Activated T-cell treated with anti-CD3 and anti-CD28 coated beads, Interleukin-2, amount 50 U/mL, for 4 hours (primary cell): ENCODE data around the gene FAM234A. TPM values are rescaled to one million over a fixed set of nuclear protein-coding genes. Genes with fewer than 3 reads are reported as not detected.
"Not testable (repeated sequence)": the region's sequence is repeated elsewhere in the genome, so short reads cannot be mapped to it uniquely, and the experiment has no call there.

Experiments
- ATAC-seq, 2 donors: fragments of 200-7000 bp; cut with Tn5 transposase; one replicate each; pipeline ENCODE4 v1.10.0; 2021
- DNase-seq: peaks from one replicate; pipeline ENCODE4 v3.0.0-alpha.2; 2020
- H3K27me3 Mint-ChIP-seq: one replicate; pipeline ENCODE4 v1.8.0; 2021; ENCODE audit warnings: low read depth, mixed read lengths
- H3K36me3 Mint-ChIP-seq: one replicate; pipeline ENCODE4 v1.8.0; 2022; ENCODE audit warnings: mixed read lengths; ENCODE audit not compliant: insufficient read depth
- H3K4me1 Mint-ChIP-seq: one replicate; pipeline ENCODE4 v1.8.0; 2021; ENCODE audit warnings: low read depth, mixed read lengths
- H3K4me3 Mint-ChIP-seq: one replicate; pipeline ENCODE4 v1.8.0; 2021; ENCODE audit warnings: mild to moderate bottlenecking, moderate library complexity, mixed read lengths
- H3K9me3 Mint-ChIP-seq: one replicate; pipeline ENCODE4 v1.8.0; 2021; ENCODE audit warnings: mixed read lengths
- total RNA-seq, 3 donors: library from RNA; stranded (reverse); gene quantifications; one replicate each; pipeline ENCODE4 v1.2.1, GENCODE V29; 2021

FAM234A gene
- total RNA-seq, 3 donors from 2014 or later, result 14.5 to 19.3 (median 17.3) TPM

DNA sequence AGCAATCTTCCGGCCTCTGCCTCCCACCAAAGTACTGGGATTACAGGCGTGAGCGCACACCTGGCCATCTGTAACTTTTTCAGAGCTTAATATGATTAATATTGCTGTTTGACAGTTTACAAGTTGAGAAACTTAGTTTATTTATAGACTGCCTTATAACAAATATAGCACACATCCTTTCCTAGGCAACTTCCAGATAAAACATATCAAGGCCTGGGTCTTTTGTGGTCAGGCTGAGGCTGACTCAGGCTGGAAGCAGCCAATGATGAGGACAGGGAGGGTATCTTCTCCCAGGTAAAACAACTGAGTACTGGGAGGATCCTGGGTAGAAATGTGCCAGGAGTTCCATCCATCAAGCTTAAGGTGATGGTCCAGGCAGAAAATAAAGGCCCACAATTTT lies 21.6 kb upstream of the FAM234A start:
- DNase-seq (no peak), ATAC-seq (no peak)
- no peaks in the 10 kb centered on the region for H3K27me3 Mint-ChIP-seq
- H3K4me3 Mint-ChIP-seq, result no peak overlapping the region
- H3K4me1 Mint-ChIP-seq, result no peaks in the 10 kb centered on the region
- H3K36me3 Mint-ChIP-seq, result peaks cover 21% of the 10 kb centered on the region
- H3K9me3 Mint-ChIP-seq, result no peaks in the 10 kb centered on the region

DNA sequence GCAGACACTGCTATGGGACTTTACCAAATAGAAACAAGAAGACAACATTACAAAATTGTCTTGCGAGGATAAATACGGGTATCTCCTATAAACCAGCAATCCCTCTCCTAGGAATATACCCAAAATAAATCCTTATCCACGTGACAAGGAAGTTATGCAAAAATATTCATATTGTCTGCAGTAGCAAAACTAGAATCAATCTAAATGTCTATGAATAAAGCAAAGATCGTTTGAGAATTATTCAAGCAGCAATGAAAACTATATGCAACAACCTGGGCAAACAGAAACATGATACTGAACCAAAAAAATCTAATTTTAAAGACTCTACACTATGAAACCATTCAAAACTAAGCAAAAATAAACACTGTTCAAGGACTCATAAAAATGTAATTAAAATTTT lies 14.6 kb upstream of the FAM234A start:
- ATAC-seq, result no peak
- H3K36me3 Mint-ChIP-seq, result peaks cover 20% of the 10 kb centered on the region
- H3K4me1 Mint-ChIP-seq, result peaks cover 7% of the 10 kb centered on the region

DNA sequence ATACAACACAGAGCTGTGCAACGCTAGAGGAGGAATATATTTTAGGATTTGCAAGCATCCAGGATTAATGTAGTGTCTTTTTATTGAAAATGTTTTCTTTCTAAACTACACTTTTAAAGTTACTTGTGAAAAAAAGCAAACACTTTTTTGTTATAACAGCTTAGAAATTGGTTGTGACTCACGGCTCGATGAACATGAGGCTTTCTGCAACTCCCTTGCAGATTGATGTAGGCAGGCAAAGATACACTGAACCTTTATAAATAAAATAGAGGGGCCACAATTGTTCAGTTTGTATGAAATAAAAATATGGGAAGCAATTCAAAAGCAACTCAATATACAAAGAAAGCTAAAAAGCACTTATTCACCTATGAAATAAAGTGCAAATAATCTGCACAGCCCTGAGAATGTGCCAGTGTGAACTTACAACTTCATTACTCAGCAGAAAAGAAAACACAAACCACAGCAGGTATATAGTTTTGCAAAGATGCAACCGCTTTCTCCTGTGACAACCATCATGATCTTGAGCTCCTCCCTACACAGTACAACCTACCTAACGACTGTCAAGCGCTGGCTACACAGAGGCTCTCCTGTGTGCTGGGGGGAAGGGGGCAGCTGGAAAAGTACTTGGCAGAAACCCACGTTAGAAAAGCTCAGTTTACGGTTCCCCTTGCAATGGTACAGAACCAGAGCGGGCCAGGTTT lies 6.3 kb upstream of the FAM234A start:
- H3K27me3 Mint-ChIP-seq, result no peaks in the 10 kb centered on the region
- DNase-seq (no peak), ATAC-seq (peak; percentile 28 to 29)
- peaks cover 20% of the 10 kb centered on the region for H3K36me3 Mint-ChIP-seq
- peak overlapping the region; percentile 93 for H3K4me3 Mint-ChIP-seq
- H3K4me1 Mint-ChIP-seq, result peaks cover 28% of the 10 kb centered on the region
- no peaks in the 10 kb centered on the region for H3K9me3 Mint-ChIP-seq

More for the DNA sequence above, 14.6 kb upstream of the FAM234A start:
- H3K9me3 Mint-ChIP-seq, result no peaks in the 10 kb centered on the region
- no peaks in the 10 kb centered on the region for H3K27me3 Mint-ChIP-seq
- H3K4me3 Mint-ChIP-seq, result no peak overlapping the region
- no peak for DNase-seq

DNA sequence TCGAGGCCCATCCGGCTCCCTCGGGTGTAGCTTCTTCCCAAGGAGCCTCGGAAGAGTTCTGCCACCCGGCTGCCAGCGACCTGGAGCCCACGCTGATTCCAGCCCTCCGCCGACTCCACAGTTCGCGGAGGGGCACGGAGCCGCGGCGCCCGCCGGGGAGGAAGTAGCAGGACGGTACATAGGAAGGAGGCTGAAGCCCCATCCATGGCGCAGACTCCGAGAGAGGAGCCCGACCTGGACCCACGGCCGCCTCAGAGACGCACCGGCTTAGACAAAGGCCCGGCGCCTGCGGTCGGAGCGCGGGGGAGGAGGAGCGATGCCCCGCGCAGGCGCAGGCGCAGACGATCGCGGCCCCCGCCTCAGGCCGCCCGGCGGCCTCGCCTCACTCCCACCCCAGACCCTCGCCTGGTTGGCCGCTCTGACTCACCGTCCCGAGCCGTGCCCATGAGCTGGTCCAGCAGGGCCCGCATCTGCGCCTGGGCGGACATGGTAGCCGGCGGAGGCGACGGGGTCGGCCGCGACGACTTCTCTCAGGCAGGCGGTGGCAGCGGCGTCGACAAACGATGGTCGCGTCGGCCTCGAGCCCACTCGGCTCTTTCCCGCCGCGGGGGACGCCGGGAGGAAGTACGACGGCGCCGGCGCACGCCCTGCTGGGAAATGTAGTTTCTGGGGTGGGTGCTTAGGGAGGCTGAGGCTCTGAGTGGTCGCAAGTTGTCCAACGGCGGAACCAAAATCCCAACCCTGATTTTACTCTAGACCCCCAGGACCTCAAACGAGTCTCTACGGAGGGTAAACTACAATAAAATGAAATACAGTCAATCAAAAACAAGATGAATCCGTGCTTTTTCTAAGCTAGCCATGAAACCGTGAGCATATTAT lies 5.5 kb upstream of the FAM234A start, which contains the start of gene LUC7L:
Gene LUC7L, minus strand, starts transcription at position 598 of the 879 bp plus-strand sequence. Its CDS starts 110 bp downstream, at position 488.
- H3K4me3 Mint-ChIP-seq, result peak within 1 kb of the TSS; percentile 93
- H3K36me3 Mint-ChIP-seq, result peaks cover 18% of the 10 kb centered on the region
- DNase-seq (peak; percentile 80), ATAC-seq (peak; percentile 94)
- peaks cover 28% of the 10 kb centered on the region for H3K4me1 Mint-ChIP-seq
- no peaks in the 10 kb centered on the region for H3K9me3 Mint-ChIP-seq
- H3K27me3 Mint-ChIP-seq, result no peaks in the 10 kb centered on the region

DNA sequence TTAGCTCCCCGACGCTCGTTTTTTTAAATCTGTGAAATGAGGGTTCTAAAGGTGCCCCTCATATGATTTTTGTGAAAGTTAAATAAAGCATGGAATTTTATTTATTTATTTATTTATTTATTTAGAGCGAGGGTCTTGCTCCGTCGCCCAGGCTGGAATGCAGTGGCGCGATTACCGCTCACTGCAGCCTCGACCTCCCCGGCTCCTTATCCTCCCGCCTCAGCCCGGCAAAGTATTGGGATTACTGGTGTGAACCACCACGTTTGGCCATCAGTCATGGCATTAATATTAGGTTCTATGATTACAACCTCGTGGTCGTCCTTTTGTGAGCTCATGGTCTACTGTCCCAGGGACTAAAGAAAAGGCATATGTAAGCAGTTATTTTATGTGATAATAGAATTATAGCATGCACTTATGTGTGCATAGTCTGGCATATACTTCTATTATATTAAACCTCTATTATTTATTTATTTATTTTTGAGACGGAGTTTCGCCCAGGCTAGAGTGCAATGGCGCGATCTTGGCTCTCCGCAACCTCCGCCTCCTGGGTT lies 4.8 kb upstream of the FAM234A start:
- H3K27me3 Mint-ChIP-seq, result no peaks in the 10 kb centered on the region
- peak overlapping the region; percentile 71 for H3K4me3 Mint-ChIP-seq
- peaks cover 18% of the 10 kb centered on the region for H3K36me3 Mint-ChIP-seq
- no peak for ATAC-seq
- DNase-seq, result no peak
- H3K4me1 Mint-ChIP-seq, result peaks cover 29% of the 10 kb centered on the region
- H3K9me3 Mint-ChIP-seq, result no peaks in the 10 kb centered on the region

DNA sequence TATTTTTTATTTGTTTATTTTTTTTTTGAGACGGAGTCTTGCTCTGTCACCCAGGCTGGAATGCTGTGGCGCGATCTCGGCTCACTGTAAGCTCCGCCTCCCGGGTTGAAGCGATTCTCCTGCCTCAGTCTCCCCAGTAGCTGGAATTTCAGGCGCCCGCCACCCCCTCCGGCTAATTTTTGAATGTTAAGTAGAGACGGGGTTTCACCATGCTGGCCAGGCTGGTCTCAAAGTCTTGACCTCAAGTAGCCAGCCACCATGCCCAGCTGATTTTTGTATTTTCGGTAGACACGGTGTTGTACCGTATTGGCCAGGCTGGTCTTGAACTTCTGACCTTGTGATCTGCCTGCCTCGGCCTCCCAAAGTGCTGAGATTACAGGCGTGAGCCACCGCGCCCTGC lies 4.3 kb upstream of the FAM234A start:
- peaks cover 18% of the 10 kb centered on the region for H3K36me3 Mint-ChIP-seq
- DNase-seq, H3K27me3 Mint-ChIP-seq, ATAC-seq, H3K9me3 Mint-ChIP-seq, H3K4me3 Mint-ChIP-seq: not testable (repeated sequence)
- peaks cover 33% of the 10 kb centered on the region for H3K4me1 Mint-ChIP-seq

DNA sequence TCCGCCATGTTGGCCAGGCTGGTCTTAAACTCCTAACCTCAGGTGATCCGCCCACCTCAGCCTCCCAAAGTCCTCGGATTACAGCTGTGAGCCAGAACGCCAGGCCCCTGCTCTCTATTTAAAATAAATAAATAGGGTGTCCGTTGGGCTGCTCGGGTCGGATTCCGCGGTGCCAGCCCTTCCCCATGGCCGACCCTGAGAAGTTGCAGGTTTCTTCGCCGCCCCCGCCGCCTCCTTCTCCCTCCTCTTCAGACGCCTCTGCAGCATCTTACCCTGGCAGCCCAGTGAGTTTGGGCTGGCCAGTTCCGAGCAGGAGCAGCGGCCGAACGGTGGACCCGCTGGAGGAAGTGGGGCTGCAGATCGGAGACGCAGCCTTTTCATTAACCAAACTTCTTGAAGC lies 3.7 kb upstream of the FAM234A start:
- Mint-ChIP-seq H3K4me3 (no peak overlapping the region), H3K9me3 (no peaks in the 10 kb centered on the region), H3K36me3 (peaks cover 15% of the 10 kb centered on the region), H3K4me1 (peaks cover 35% of the 10 kb centered on the region), H3K27me3 (no peaks in the 10 kb centered on the region)
- no peak for ATAC-seq
- no peak for DNase-seq

DNA sequence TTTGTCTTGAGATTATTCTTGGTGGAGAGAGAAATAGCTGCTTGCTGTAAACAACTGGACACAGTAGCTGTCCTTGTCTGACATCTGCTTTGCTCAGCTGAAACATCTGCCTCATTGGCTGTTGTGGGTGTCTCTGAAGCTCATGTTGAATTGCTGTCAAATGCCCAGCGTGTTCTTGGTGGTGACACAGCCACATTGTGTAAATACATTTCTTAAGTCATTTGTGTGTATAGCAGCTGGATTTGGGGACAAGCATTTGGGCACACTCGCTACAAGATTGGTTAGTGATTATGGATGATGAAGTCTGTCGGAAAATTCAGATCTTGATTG lies 5.3 kb downstream of the FAM234A start:
- no peak overlapping the region for H3K4me3 Mint-ChIP-seq
- ATAC-seq (no peak), DNase-seq (no peak)
- peaks cover 19% of the 10 kb centered on the region for H3K4me1 Mint-ChIP-seq
- H3K9me3 Mint-ChIP-seq, result no peaks in the 10 kb centered on the region
- no peaks in the 10 kb centered on the region for H3K36me3 Mint-ChIP-seq
- H3K27me3 Mint-ChIP-seq, result no peaks in the 10 kb centered on the region

DNA sequence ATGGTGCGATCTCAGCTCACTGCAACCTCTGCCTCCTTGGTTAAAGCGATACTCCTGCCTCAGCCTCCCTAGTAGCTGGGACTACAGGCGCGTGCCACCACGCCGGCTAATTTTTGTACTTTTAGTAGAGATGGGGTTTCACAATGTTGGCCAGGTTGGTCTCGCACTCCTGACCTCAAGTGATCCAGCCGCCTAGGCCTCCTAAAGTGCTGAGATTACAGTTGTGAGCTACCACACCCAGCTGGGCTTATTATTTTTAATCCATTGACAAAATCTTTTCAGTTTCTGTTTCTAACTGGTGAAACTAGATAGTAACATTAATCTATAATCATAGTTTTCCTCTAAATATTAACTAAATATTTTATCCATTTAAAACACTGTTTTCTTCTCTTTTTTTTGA lies 5.9 kb downstream of the FAM234A start:
- H3K9me3 Mint-ChIP-seq, result no peaks in the 10 kb centered on the region
- H3K4me1 Mint-ChIP-seq, result peaks cover 13% of the 10 kb centered on the region
- ATAC-seq, result no peak
- no peak overlapping the region for H3K4me3 Mint-ChIP-seq
- no peaks in the 10 kb centered on the region for H3K27me3 Mint-ChIP-seq
- H3K36me3 Mint-ChIP-seq, result peaks cover 2% of the 10 kb centered on the region
- no peak for DNase-seq

DNA sequence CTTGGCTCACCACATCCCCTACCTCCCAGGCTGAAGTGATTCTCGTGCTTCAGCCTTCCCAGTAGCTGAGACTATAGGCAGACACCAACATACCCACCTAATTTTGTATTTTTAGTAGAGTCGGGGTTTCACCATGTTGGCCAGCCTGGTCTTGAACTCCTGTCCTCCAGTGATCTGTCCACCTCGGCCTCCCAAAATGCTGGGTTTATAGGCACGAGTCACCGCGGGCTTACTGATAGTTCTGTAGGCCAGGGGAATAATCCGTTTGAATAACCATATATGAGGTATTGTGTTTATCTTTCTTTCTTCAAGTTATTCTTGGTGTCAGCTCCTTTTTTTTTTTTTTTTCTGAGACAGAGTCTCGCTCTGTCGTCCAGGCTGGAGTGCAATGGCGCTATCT lies 7.7 kb downstream of the FAM234A start:
- ATAC-seq (no peak), DNase-seq (no peak)
- peaks cover 10% of the 10 kb centered on the region for H3K4me1 Mint-ChIP-seq
- H3K9me3 Mint-ChIP-seq, result no peaks in the 10 kb centered on the region
- H3K27me3 Mint-ChIP-seq, result no peaks in the 10 kb centered on the region
- H3K36me3 Mint-ChIP-seq, result peaks cover 2% of the 10 kb centered on the region
- H3K4me3 Mint-ChIP-seq, result no peak overlapping the region

DNA sequence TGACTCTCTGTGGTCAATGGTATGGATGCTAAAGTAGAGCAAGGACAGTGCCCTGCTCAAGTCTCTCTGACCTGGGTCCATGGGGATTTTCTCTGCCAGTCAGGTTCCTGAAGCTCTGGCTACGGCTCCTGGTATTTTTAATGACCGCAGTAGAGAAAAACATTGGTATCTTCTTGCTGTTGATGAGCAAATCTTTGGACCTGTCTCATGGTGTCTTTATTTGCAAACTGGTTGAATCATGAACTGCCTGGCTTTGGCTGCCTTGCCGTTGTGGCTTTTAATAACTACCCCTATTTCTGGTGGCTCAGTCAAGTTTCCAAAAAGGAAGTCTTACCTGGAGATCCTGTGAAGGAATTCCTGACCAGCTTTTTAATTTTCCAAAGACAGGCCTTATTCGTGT lies 8.7 kb downstream of the FAM234A start:
- Mint-ChIP-seq H3K4me3 (no peak overlapping the region), H3K9me3 (no peaks in the 10 kb centered on the region), H3K27me3 (no peaks in the 10 kb centered on the region), H3K36me3 (peaks cover 2% of the 10 kb centered on the region), H3K4me1 (peaks cover 9% of the 10 kb centered on the region)
- DNase-seq, result no peak
- ATAC-seq, result no peak

DNA sequence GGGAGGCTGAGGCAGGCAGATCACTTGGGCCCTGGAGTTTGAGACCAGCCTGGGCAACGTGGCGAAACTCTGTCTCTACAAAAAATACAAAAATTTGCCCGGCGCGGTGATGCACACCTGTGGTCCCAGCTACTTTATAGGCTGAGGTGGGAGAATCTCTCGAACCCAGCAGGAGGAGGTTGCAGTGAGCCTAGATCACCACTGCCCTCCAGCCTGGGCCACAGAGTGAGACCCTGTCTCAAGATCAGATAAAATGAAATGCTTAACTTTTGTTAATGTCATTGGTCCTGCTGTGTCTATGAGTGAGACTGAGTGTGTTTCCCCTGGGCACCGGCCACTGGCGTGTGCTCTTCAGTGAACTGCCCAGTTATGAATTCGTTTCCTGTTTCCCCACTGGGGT lies 10.5 kb downstream of the FAM234A start:
- ATAC-seq (no peak), DNase-seq (no peak)
- H3K4me3 Mint-ChIP-seq, result no peak overlapping the region
- peaks cover 3% of the 10 kb centered on the region for H3K4me1 Mint-ChIP-seq
- H3K27me3 Mint-ChIP-seq, result no peaks in the 10 kb centered on the region
- H3K9me3 Mint-ChIP-seq, result no peaks in the 10 kb centered on the region
- peaks cover 2% of the 10 kb centered on the region for H3K36me3 Mint-ChIP-seq

DNA sequence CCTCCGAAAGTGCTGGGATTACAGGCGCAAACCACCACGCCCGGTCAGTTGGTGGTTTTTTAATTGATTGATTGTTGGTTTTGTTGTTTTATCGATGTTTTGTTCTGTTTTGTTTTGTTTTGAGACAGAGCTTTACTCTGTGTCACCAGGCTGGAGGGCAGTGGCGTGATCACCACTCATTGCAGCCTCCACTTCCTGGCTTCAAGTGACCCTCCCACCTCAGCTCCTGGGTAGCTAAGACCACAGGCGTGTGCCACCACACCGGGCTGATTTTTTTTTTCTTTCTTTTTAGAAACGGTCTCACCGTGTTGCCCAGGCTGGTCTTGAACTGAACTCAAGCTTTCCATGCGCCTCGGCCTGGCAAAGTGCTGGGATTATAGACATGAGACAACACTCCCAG lies 12.4 kb downstream of the FAM234A start:
- no peaks in the 10 kb centered on the region for H3K27me3 Mint-ChIP-seq
- H3K36me3 Mint-ChIP-seq, result peaks cover 8% of the 10 kb centered on the region
- H3K4me3 Mint-ChIP-seq, result no peak overlapping the region
- ATAC-seq (no peak), DNase-seq (no peak)
- H3K9me3 Mint-ChIP-seq, result no peaks in the 10 kb centered on the region
- peaks cover 1% of the 10 kb centered on the region for H3K4me1 Mint-ChIP-seq

DNA sequence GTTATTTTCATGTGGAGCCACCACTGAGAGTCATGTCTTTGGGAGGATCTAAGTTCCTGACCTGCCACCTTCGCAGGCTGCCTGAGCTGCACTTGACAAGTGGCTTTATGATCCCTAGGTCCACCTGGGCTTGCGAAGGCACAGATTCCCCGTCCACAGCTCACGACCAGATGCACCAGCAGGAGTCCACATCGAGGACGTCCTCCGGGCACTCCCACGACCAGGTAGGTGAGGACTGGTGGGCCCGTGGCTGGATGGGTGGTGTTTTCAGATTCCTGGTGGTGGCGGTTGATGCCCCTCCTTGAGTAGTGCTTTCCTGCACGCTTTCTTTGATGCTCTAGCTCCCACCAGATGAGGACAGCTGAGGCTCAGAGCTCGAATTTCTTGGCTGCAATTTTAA lies 14.8 kb downstream of the FAM234A start:
- H3K27me3 Mint-ChIP-seq, result no peaks in the 10 kb centered on the region
- DNase-seq (no peak), ATAC-seq (no peak)
- H3K36me3 Mint-ChIP-seq, result peaks cover 12% of the 10 kb centered on the region
- H3K4me3 Mint-ChIP-seq, result no peak overlapping the region
- H3K9me3 Mint-ChIP-seq, result no peaks in the 10 kb centered on the region
- H3K4me1 Mint-ChIP-seq, result peaks cover 17% of the 10 kb centered on the region
